ENCODE results near the gene EHD3.

Gene EHD3

GRCh38 chr2:31203916-31204315 lies 30.0 kb upstream of the EHD3 start:
- no peak for ATAC-seq
- no peak for TF ChIP-seq ZNF70 (CRISPR knock-in tag; IDR thresholded peaks at IDR 0.05)
- no peak for TF ChIP-seq ARNTL (CRISPR knock-in tag; IDR thresholded peaks at IDR 0.05; ENCODE audit: borderline replicate concordance, low read depth)
- no peak for TF ChIP-seq CREB5 (CRISPR knock-in tag; IDR thresholded peaks at IDR 0.05; ENCODE audit: low read depth)
- no peak for TF ChIP-seq BACH2 (CRISPR knock-in tag; IDR thresholded peaks at IDR 0.05; ENCODE audit: borderline replicate concordance)
- no peak for TF ChIP-seq ZNF565 (CRISPR knock-in tag; conservative IDR thresholded peaks at IDR 0.05; ENCODE audit: low read depth)
- no peak for TF ChIP-seq POU6F1 (CRISPR knock-in tag; IDR thresholded peaks at IDR 0.05; ENCODE audit: borderline replicate concordance, low read depth)
- TF ChIP-seq RARB (CRISPR knock-in tag; IDR thresholded peaks at IDR 0.05) = no peak
- no peak for TF ChIP-seq ZFP3 (CRISPR knock-in tag; IDR thresholded peaks at IDR 0.05)

DNA sequence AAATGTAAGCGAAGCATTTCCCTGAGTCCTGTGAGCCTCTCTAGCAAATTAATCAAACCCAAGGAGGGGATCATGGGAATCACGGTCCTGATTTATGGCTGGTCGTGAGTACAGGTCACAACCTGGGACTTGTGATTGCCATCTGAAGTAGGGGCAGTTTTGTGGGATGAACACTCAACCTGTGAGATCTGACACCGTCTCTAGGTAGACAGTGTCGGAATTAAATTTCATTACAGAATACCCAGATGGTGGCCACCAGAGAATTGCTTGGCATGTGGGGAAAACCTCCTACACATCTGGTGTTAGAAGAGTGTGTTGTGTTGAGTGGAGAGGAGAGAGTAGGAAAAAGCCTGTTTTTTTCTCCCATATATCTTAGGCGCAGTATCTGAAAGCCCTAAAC lies 29.2 kb upstream of the EHD3 start:
- ATAC-seq = no peak

More for the DNA sequence above, 29.2 kb upstream of the EHD3 start:
- TF ChIP-seq TCF4 (CRISPR knock-in tag; IDR thresholded peaks at IDR 0.05; ENCODE audit: borderline replicate concordance) (no peak), PATZ1 (CRISPR knock-in tag; IDR thresholded peaks at IDR 0.05; ENCODE audit: borderline replicate concordance) (no peak), SNAI2 (CRISPR knock-in tag; IDR thresholded peaks at IDR 0.05) (no peak), CSRNP3 (CRISPR knock-in tag; IDR thresholded peaks at IDR 0.05) (no peak), ZC3H10 (CRISPR knock-in tag; IDR thresholded peaks at IDR 0.05) (no peak), TOX (CRISPR knock-in tag; IDR thresholded peaks at IDR 0.05; ENCODE audit: borderline replicate concordance) (no peak), CREB5 (CRISPR knock-in tag; IDR thresholded peaks at IDR 0.05; ENCODE audit: low read depth) (no peak), TSHZ2 (CRISPR knock-in tag; IDR thresholded peaks at IDR 0.05) (no peak), GLIS3 (CRISPR knock-in tag; IDR thresholded peaks at IDR 0.05) (no peak), ARNTL (CRISPR knock-in tag; IDR thresholded peaks at IDR 0.05; ENCODE audit: borderline replicate concordance, low read depth) (no peak), ZNF8 (CRISPR knock-in tag; IDR thresholded peaks at IDR 0.05) (no peak), ZFP30 (CRISPR knock-in tag; IDR thresholded peaks at IDR 0.05) (no peak), BACH2 (CRISPR knock-in tag; IDR thresholded peaks at IDR 0.05; ENCODE audit: borderline replicate concordance) (no peak), ESRRG (CRISPR knock-in tag; IDR thresholded peaks at IDR 0.05) (no peak), ZFP3 (CRISPR knock-in tag; IDR thresholded peaks at IDR 0.05) (no peak)

Data from SK-N-SH treated with all-trans-retinoic acid at 6 μM for 48 hours (cell line).